SK-N-SH (cell line): ENCODE data around the gene MEGF10. TPM values are rescaled to one million over a fixed set of nuclear protein-coding genes. Genes with fewer than 3 reads are reported as not detected.

Experiments
- CTCF ChIA-PET: fragments of 300-600, 350-600 bp; formaldehyde crosslinking; extraction: SDS; loops from one replicate; lab custom pipeline; 2021; lab: Yijun Ruan, JAX
- POLR2A ChIA-PET: fragments of 350-600 bp; sonication (Branson Sonifier 250); formaldehyde crosslinking; extraction: SDS; loops from one replicate; lab custom pipeline; 2020; ENCODE audit warnings: antibody characterized with exemption, inconsistent platforms; lab: Yijun Ruan, JAX
- DNase-seq: peaks from one replicate; pipeline ENCODE4 v3.0.0; 2012
- H2AFZ ChIP-seq: fragments of 200-600 bp; sonication (generic); 2 replicates; pipeline ENCODE4 v1.8.1; 2016; ENCODE audit warnings: antibody characterized with exemption, mild to moderate bottlenecking, low read depth
- H3F3A ChIP-seq: fragments of 200-600 bp; sonication (generic); replicated peaks from 2 replicates; pipeline ENCODE3; 2016; ENCODE audit warnings: antibody characterized with exemption, mild to moderate bottlenecking; ENCODE audit not compliant: insufficient read depth
- H3K27ac ChIP-seq, 2 experiments: fragments of 200-500 bp in 1 of 2; fragments of 200-600 bp in 1 of 2; sonication (Bioruptor generic) in 1 of 2; sonication (generic), shearing (Covaris generic) in 1 of 2; 2 replicates each; pipeline versions ENCODE4 v1.5.1 to v1.6.1; 2014 to 2016; ENCODE audit warnings: low read depth in 2 of 2, inconsistent platforms in 1 of 2, low read length in 1 of 2, mild to moderate bottlenecking in 1 of 2, mixed read lengths in 1 of 2
- H3K27me3 ChIP-seq: fragments of 200-600 bp; sonication (generic), shearing (Covaris generic); 2 replicates; pipeline ENCODE4 v1.6.1; 2016; ENCODE audit warnings: mixed run types; ENCODE audit not compliant: insufficient read depth
- H3K36me3 ChIP-seq, 2 experiments: fragments of 200-500 bp in 1 of 2; fragments of 200-600 bp in 1 of 2; sonication (Bioruptor generic) in 1 of 2; sonication (generic) in 1 of 2; replicated peaks in 1 of 2; 2 replicates each; pipeline versions ENCODE3 to v1.5.1; 2014 to 2016; ENCODE audit warnings: low read length in 1 of 2, mild to moderate bottlenecking in 1 of 2; ENCODE audit not compliant: insufficient read depth in 2 of 2, control insufficient read depth in 1 of 2
- H3K4me1 ChIP-seq, 2 experiments: fragments of 200-500 bp in 1 of 2; fragments of 200-600 bp in 1 of 2; sonication (Bioruptor generic) in 1 of 2; sonication (generic), shearing (Covaris generic) in 1 of 2; 2 replicates each; pipeline versions ENCODE4 v1.5.1 to v1.6.1; 2014 to 2016; ENCODE audit warnings: low read depth in 1 of 2, low read length in 1 of 2, mixed run types in 1 of 2; ENCODE audit not compliant: insufficient read depth in 2 of 2, control insufficient read depth in 1 of 2
- H3K4me2 ChIP-seq: fragments of 200-600 bp; sonication (generic), shearing (Covaris generic); 2 replicates; pipeline ENCODE4 v1.6.1; 2017; ENCODE audit warnings: mixed run types
- H3K4me3 ChIP-seq, 2 experiments: fragments of 200-500 bp in 1 of 2; fragments of 200-600 bp in 1 of 2; sonication (Bioruptor generic) in 1 of 2; sonication (generic), shearing (Covaris generic) in 1 of 2; 2 replicates each; pipeline versions ENCODE4 v1.5.1 to v1.8.1; 2014 to 2016; ENCODE audit warnings: low read depth in 2 of 2, inconsistent platforms in 1 of 2, low read length in 1 of 2, mild to moderate bottlenecking in 1 of 2, mixed read lengths in 1 of 2, moderate library complexity in 1 of 2
- H3K79me2 ChIP-seq: fragments of 200-600 bp; sonication (generic); 2 replicates; pipeline ENCODE4 v1.8.1; 2017; ENCODE audit warnings: mild to moderate bottlenecking; ENCODE audit not compliant: insufficient read depth
- H3K9ac ChIP-seq: fragments of 200-600 bp; sonication (generic); 2 replicates; pipeline ENCODE4 v1.6.1; 2017; ENCODE audit warnings: mixed run types
- H3K9me2 ChIP-seq: fragments of 200-600 bp; sonication (generic); 2 replicates; pipeline ENCODE4 v1.6.1; 2017; ENCODE audit warnings: mixed run types
- H3K9me3 ChIP-seq: fragments of 200-600 bp; sonication (generic); 2 replicates; pipeline ENCODE4 v1.6.1; 2017; ENCODE audit warnings: mixed run types, mild to moderate bottlenecking, moderate library complexity
- H4K20me1 ChIP-seq: fragments of 200-600 bp; sonication (generic); 2 replicates; pipeline ENCODE4 v1.6.1; 2017; ENCODE audit warnings: mild to moderate bottlenecking, mixed run types; ENCODE audit not compliant: insufficient read depth
- EP300 ChIP-seq, 2 experiments: IDR thresholded peaks; 2 replicates each; pipeline versions ENCODE4 v1.4.0 to v1.6.1; 2012; ENCODE audit warnings: borderline replicate concordance in 1 of 2, low read depth in 1 of 2, low read length in 1 of 2
- GATA2 ChIP-seq: sonication (generic); formaldehyde crosslinking; IDR thresholded peaks from 2 replicates; pipeline ENCODE4 v1.5.0; 2020; ENCODE audit warnings: mild to moderate bottlenecking, missing genetic modification reagents
- JUND ChIP-seq: IDR thresholded peaks from 2 replicates; pipeline ENCODE4 v1.4.0; 2012
- MEF2A ChIP-seq: IDR thresholded peaks from 2 replicates; pipeline ENCODE4 v1.4.0; 2012; ENCODE audit warnings: low read depth, borderline replicate concordance
- MXI1 ChIP-seq: IDR thresholded peaks from 2 replicates; pipeline ENCODE4 v1.6.1; 2012; ENCODE audit warnings: mild to moderate bottlenecking, low read depth, low read length, improper control_type of control experiment
- NFIC ChIP-seq: IDR thresholded peaks from 2 replicates; pipeline ENCODE4 v1.4.0; 2012; ENCODE audit warnings: borderline replicate concordance
- NRF1 ChIP-seq: IDR thresholded peaks from 2 replicates; pipeline ENCODE4 v1.6.1; 2012; ENCODE audit warnings: low read depth, mild to moderate bottlenecking, low read length
- POLR2AphosphoS5 ChIP-seq: IDR thresholded peaks from 2 replicates; pipeline ENCODE4 v1.6.1; 2012; ENCODE audit warnings: low read depth, low read length
- RCOR1 ChIP-seq: fragments of 150-350 bp; IDR thresholded peaks from 2 replicates; pipeline ENCODE4 v1.6.1; 2017; ENCODE audit warnings: antibody characterized with exemption, low read length
- RXRA ChIP-seq: IDR thresholded peaks from 2 replicates; pipeline ENCODE4 v1.4.0; 2012; ENCODE audit warnings: low read depth, mild to moderate bottlenecking, borderline replicate concordance
- SIN3A ChIP-seq: IDR thresholded peaks from 2 replicates; pipeline ENCODE4 v1.6.1; 2012; ENCODE audit warnings: low read depth, mild to moderate bottlenecking, low read length, moderate library complexity, borderline replicate concordance
- TCF12 ChIP-seq: IDR thresholded peaks from 2 replicates; pipeline ENCODE4 v1.4.0; 2012
- YY1 ChIP-seq: IDR thresholded peaks from 2 replicates; pipeline ENCODE4 v1.4.0; 2012; ENCODE audit warnings: low read depth, mild to moderate bottlenecking
- WGBS: methylation state at CpG from one replicate; pipeline ENCODE4 v1.1.6; 2017; ENCODE audit warnings: low lambda C conversion rate; 5-methylcytosine and 5-hydroxymethylcytosine counted together
- polyA plus RNA-seq, 3 experiments: library from polyadenylated mRNA; depleted of rRNA; stranded (reverse); fragments of >200 nt; gene quantifications; 2 replicates each; pipeline ENCODE4 v1.2.3, GENCODE V29; 2012
- TF ChIP-seq, protein P1 (sequence below): fragments of 150-350 bp; IDR thresholded peaks from 2 replicates; pipeline ENCODE4 v1.6.1; 2016; ENCODE audit warnings: mild to moderate bottlenecking, low read depth, low read length
- TF ChIP-seq, protein P2 (sequence below): IDR thresholded peaks from 2 replicates; pipeline ENCODE4 v1.6.1; 2012; ENCODE audit warnings: mild to moderate bottlenecking, low read depth, low read length, moderate library complexity
- TF ChIP-seq, protein P3 (sequence below): IDR thresholded peaks from 2 replicates; pipeline ENCODE4; 2012
- TF ChIP-seq, protein P4 (sequence below): IDR thresholded peaks from 2 replicates; pipeline ENCODE4 v1.4.0; 2012; ENCODE audit warnings: low read depth, borderline replicate concordance

Gene MEGF10
- polyA plus RNA-seq, 1 of the 3 experiments (the other 2 are of a cell fraction), result 1.1 TPM

DNA sequence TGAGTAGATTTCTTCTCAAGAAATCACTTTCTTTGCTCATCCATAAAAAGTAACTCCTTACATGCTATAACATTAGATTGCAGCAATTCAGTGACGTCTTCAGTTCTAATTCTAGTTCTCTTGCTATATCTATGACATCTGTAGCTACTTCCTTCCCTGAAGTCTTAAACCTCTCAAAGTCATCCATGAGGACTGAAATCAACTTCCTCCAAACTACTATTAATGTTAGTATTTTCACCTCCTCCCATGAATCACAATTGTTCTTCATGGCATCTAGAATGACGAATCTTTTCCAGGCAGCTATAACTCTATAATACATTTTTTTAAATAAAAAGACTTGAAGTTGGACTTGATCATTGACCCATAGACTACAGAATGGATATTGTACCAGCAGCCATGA lies 180.6 kb downstream of the MEGF10 start:
- TF ChIP-seq SIN3A, result no peak
- TF ChIP-seq RXRA, result no peak
- TF ChIP-seq, protein P1, sequence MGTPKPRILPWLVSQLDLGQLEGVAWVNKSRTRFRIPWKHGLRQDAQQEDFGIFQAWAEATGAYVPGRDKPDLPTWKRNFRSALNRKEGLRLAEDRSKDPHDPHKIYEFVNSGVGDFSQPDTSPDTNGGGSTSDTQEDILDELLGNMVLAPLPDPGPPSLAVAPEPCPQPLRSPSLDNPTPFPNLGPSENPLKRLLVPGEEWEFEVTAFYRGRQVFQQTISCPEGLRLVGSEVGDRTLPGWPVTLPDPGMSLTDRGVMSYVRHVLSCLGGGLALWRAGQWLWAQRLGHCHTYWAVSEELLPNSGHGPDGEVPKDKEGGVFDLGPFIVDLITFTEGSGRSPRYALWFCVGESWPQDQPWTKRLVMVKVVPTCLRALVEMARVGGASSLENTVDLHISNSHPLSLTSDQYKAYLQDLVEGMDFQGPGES, result no peak
- TF ChIP-seq, protein P2, sequence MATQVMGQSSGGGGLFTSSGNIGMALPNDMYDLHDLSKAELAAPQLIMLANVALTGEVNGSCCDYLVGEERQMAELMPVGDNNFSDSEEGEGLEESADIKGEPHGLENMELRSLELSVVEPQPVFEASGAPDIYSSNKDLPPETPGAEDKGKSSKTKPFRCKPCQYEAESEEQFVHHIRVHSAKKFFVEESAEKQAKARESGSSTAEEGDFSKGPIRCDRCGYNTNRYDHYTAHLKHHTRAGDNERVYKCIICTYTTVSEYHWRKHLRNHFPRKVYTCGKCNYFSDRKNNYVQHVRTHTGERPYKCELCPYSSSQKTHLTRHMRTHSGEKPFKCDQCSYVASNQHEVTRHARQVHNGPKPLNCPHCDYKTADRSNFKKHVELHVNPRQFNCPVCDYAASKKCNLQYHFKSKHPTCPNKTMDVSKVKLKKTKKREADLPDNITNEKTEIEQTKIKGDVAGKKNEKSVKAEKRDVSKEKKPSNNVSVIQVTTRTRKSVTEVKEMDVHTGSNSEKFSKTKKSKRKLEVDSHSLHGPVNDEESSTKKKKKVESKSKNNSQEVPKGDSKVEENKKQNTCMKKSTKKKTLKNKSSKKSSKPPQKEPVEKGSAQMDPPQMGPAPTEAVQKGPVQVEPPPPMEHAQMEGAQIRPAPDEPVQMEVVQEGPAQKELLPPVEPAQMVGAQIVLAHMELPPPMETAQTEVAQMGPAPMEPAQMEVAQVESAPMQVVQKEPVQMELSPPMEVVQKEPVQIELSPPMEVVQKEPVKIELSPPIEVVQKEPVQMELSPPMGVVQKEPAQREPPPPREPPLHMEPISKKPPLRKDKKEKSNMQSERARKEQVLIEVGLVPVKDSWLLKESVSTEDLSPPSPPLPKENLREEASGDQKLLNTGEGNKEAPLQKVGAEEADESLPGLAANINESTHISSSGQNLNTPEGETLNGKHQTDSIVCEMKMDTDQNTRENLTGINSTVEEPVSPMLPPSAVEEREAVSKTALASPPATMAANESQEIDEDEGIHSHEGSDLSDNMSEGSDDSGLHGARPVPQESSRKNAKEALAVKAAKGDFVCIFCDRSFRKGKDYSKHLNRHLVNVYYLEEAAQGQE, result no peak
- TF ChIP-seq MXI1, result no peak
- no peak for TF ChIP-seq POLR2AphosphoS5
- TF ChIP-seq, protein P3, sequence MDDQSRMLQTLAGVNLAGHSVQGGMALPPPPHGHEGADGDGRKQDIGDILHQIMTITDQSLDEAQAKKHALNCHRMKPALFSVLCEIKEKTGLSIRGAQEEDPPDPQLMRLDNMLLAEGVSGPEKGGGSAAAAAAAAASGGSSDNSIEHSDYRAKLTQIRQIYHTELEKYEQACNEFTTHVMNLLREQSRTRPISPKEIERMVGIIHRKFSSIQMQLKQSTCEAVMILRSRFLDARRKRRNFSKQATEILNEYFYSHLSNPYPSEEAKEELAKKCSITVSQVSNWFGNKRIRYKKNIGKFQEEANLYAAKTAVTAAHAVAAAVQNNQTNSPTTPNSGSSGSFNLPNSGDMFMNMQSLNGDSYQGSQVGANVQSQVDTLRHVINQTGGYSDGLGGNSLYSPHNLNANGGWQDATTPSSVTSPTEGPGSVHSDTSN, result no peak
- no peak for TF ChIP-seq RCOR1
- no peak for TF ChIP-seq GATA2 (CRISPR knock-in tag)
- no peak for TF ChIP-seq YY1
- TF ChIP-seq NFIC, result no peak
- TF ChIP-seq, protein P4, sequence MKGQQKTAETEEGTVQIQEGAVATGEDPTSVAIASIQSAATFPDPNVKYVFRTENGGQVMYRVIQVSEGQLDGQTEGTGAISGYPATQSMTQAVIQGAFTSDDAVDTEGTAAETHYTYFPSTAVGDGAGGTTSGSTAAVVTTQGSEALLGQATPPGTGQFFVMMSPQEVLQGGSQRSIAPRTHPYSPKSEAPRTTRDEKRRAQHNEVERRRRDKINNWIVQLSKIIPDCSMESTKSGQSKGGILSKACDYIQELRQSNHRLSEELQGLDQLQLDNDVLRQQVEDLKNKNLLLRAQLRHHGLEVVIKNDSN, result no peak
- TF ChIP-seq JUND, result no peak
- TF ChIP-seq TCF12, result no peak
- no peak for TF ChIP-seq NRF1
- no peak for TF ChIP-seq MEF2A
- TF ChIP-seq EP300 (IDR thresholded peaks at IDR 0.05; ENCODE audit: borderline replicate concordance in 1 of 2, low read depth in 1 of 2, low read length in 1 of 2), result no peak
- Histone ChIP-seq H3K9me3 (no peaks in the 10 kb centered on the region), H3K27me3 (no peaks in the 10 kb centered on the region), H3K4me3 (no peak overlapping the region), H3K36me3 (no peaks in the 10 kb centered on the region), H3K4me2 (no peak overlapping the region), H3K79me2 (no peaks in the 10 kb centered on the region), H3K4me1 (no peaks in the 10 kb centered on the region), H3K9me2 (no peaks in the 10 kb centered on the region), H3F3A (no peaks in the 10 kb centered on the region), H4K20me1 (no peaks in the 10 kb centered on the region), H2AFZ (no peak overlapping the region), H3K9ac (no peak overlapping the region), H3K27ac (no peak overlapping the region)
- 67% methylated on average over 2 of the region's 2 CpGs for WGBS
- DNase-seq, result no peak
- ChIA-PET CTCF (interaction anchor here (1.4 to 2.5 kb wide), 3 partner anchors 22 to 28 kb away, joined by 3 to 16 read pairs (median 3); no protein-coding TSS in a partner anchor), POLR2A (no interaction called here)
